ENCODE results near the gene STX4. TPM values are rescaled to one million over a fixed set of nuclear protein-coding genes. Genes with fewer than 3 reads are reported as not detected.
"Not testable (repeated sequence)": the region's sequence is repeated elsewhere in the genome, so short reads cannot be mapped to it uniquely, and the experiment has no call there.

The STX4 gene
- total RNA-seq, 1 donor from 2014 or later: 49.1 TPM

- Mint-ChIP-seq H3K27ac (no peak overlapping the region), H3K36me3 (ENCODE audit: low read depth) (no peaks in the 10 kb centered on the region), H3K9me3 (no peaks in the 10 kb centered on the region), H3K4me3 (no peak overlapping the region), H3K27me3 (peaks cover 12% of the 10 kb centered on the region), H3K4me1 (peaks cover 7% of the 10 kb centered on the region)
- DNase-seq: no peak
- intact Hi-C loops (cut with micrococcal nuclease): no loop called here
These were observed 28.7 kb upstream of the STX4 start for GRCh38 chr16:31004658-31005057.

- no peak overlapping the region for H3K27ac Mint-ChIP-seq
- no peak for DNase-seq
- H3K27me3 Mint-ChIP-seq: peaks cover 16% of the 10 kb centered on the region
- peaks cover 11% of the 10 kb centered on the region for H3K4me1 Mint-ChIP-seq
- H3K9me3 Mint-ChIP-seq: no peaks in the 10 kb centered on the region
- intact Hi-C loops (cut with micrococcal nuclease): no loop called here
- no peaks in the 10 kb centered on the region for H3K36me3 Mint-ChIP-seq (ENCODE audit: low read depth)
- H3K4me3 Mint-ChIP-seq: no peak overlapping the region
These were observed 27.8 kb upstream of the STX4 start for GRCh38 chr16:31005350-31006085.

GRCh38 chr16:31006086-31006385 lies 27.3 kb upstream of the STX4 start:
- Mint-ChIP-seq H3K27me3 (peaks cover 17% of the 10 kb centered on the region), H3K27ac (no peak overlapping the region), H3K4me3 (no peak overlapping the region), H3K9me3 (no peaks in the 10 kb centered on the region), H3K36me3 (ENCODE audit: low read depth) (no peaks in the 10 kb centered on the region), H3K4me1 (peaks cover 11% of the 10 kb centered on the region)
- no peak for DNase-seq
- intact Hi-C loops (cut with micrococcal nuclease): no loop called here

- H3K4me3 Mint-ChIP-seq: no peak overlapping the region
These were observed 26.8 kb upstream of the STX4 start for GRCh38 chr16:31006589-31006988.

GRCh38 chr16:31007684-31008083 lies 25.7 kb upstream of the STX4 start:
- no peak for DNase-seq
- H3K4me3 Mint-ChIP-seq: no peak overlapping the region
- intact Hi-C loops (cut with micrococcal nuclease): no loop called here
- no peaks in the 10 kb centered on the region for H3K36me3 Mint-ChIP-seq (ENCODE audit: low read depth)
- no peak overlapping the region for H3K27ac Mint-ChIP-seq
- no peaks in the 10 kb centered on the region for H3K9me3 Mint-ChIP-seq
- H3K4me1 Mint-ChIP-seq: peaks cover 17% of the 10 kb centered on the region
- peaks cover 32% of the 10 kb centered on the region for H3K27me3 Mint-ChIP-seq

More at GRCh38 chr16:31006589-31006988, 26.8 kb upstream of the STX4 start:
- DNase-seq: no peak
- peaks cover 17% of the 10 kb centered on the region for H3K4me1 Mint-ChIP-seq
- peaks cover 23% of the 10 kb centered on the region for H3K27me3 Mint-ChIP-seq
- intact Hi-C loops (cut with micrococcal nuclease): no loop called here
- H3K9me3 Mint-ChIP-seq: no peaks in the 10 kb centered on the region
- no peak overlapping the region for H3K27ac Mint-ChIP-seq
- H3K36me3 Mint-ChIP-seq (ENCODE audit: low read depth): no peaks in the 10 kb centered on the region

GRCh38 chr16:31008149-31008548 lies 25.2 kb upstream of the STX4 start:
- Mint-ChIP-seq H3K36me3 (ENCODE audit: low read depth) (no peaks in the 10 kb centered on the region), H3K4me1 (peaks cover 17% of the 10 kb centered on the region), H3K27ac (no peak overlapping the region), H3K4me3 (no peak overlapping the region), H3K27me3 (peaks cover 36% of the 10 kb centered on the region), H3K9me3 (no peaks in the 10 kb centered on the region)
- DNase-seq: no peak
- intact Hi-C loops (cut with micrococcal nuclease): no loop called here

DNA sequence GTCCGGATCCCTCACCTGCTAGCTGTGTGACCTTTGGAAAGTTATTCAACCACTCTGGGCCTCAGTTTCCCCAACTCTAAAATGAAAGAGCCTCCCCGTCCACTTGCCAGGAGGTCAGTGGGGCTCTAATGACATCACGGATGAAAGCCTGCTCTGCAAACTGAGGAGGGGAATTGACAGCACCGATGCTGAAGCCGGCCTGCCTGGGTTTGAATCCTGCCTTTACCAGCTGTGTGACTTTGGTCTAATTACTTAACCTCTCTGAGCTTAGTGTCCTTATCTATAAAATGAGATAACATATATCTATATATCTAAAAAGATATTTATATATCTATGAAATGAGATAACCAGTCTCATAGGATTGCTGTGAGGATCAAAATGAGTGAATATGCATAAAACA lies 24.8 kb upstream of the STX4 start:
- H3K9me3 Mint-ChIP-seq: no peaks in the 10 kb centered on the region
- H3K4me1 Mint-ChIP-seq: peaks cover 17% of the 10 kb centered on the region
- intact Hi-C loops (cut with micrococcal nuclease): no loop called here
- H3K36me3 Mint-ChIP-seq (ENCODE audit: low read depth): no peaks in the 10 kb centered on the region
- DNase-seq: no peak
- peaks cover 39% of the 10 kb centered on the region for H3K27me3 Mint-ChIP-seq
- H3K27ac Mint-ChIP-seq: no peak overlapping the region
- no peak overlapping the region for H3K4me3 Mint-ChIP-seq

- no peaks in the 10 kb centered on the region for H3K9me3 Mint-ChIP-seq
These were observed 24.2 kb upstream of the STX4 start for GRCh38 chr16:31009120-31009519.

DNA sequence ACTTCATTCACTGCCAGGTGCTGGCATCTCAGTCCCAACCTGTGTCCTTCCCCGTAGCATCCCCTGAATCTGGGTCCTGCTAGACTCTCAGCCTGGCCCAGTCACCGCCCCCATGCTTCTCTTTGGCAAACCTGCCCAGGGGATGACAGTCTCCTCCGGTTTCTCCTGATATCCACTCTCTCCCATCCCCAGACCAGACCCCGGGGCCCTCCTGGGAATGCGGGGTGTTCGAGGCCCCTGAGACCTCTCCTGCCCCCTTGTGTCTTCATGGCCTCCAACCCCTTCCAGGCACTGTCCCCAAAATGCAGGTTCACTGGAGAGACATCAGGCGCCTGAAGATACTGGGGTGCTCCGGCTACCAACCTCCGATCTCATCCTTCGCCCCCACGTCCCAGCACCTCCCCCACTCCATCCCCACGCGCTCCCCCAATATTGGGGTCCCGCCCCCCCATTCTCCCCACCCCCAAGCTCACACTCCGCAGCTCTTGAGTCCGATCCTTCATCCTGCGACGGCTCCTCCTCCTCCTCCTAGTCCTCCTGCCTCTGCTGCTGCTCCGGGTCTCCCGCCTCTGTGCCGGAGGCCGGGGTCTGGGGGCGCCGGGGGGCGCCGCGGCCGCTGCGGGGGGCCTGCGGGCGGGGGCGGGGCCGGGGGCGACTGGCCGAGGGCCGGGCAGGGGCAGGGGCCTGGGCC lies 23.3 kb upstream of the STX4 start:
- Mint-ChIP-seq H3K4me1 (peaks cover 17% of the 10 kb centered on the region), H3K27me3 (peaks cover 45% of the 10 kb centered on the region), H3K4me3 (peak overlapping the region; percentile 58), H3K9me3 (no peaks in the 10 kb centered on the region), H3K36me3 (ENCODE audit: low read depth) (no peaks in the 10 kb centered on the region), H3K27ac (no peak overlapping the region)
- intact Hi-C loops (cut with micrococcal nuclease): no loop called here
- no peak for DNase-seq

More at GRCh38 chr16:31009120-31009519, 24.2 kb upstream of the STX4 start:
- DNase-seq: no peak
- Mint-ChIP-seq H3K4me3 (no peak overlapping the region), H3K27me3 (peaks cover 42% of the 10 kb centered on the region), H3K36me3 (ENCODE audit: low read depth) (no peaks in the 10 kb centered on the region), H3K27ac (no peak overlapping the region), H3K4me1 (peaks cover 17% of the 10 kb centered on the region)
- intact Hi-C loops (cut with micrococcal nuclease): no loop called here

DNA sequence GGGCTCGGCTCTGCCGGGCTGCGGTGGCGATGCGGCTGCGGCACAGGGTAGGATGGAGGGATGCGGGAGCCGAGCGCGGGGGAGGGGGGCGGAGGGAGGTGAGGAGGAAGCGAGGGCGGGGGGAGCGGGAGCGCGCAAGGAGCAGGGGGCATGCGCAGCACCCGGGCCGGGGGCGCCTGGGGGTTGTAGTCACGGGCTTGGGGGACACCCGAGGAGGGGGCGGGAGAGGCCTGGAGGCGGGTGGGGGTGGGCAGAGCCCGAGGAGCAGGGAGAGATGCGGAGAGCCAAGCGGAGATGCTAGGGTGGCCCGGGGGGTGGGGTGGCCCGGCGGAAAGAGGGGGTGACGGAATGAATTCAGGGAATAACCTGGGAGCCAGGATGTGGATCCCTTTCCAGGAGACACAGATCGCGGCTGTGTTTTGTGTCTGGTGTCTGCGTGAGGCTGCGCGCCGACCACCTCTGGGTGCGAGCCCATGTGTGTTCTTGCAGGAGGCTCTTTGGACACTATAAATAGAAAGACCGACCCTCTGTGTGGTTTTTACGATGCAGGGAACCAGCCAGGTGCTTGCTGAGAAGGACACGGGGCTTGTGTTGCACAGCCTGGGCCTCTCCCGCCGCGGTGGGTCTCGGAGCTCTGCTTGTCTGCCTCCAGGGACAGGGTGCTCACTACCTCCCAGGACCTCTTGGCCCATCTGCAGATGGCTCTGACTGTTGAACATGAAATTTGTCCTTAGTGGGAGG lies 22.6 kb upstream of the STX4 start, which contains the start of gene STX1B:
STX1B (minus strand) TSS at position 54 of the 741 bp plus-strand sequence. CDS start 242 bp downstream, outside the sequence.
- peak; percentile 80 for DNase-seq
- peak within 1 kb of the TSS; percentile 58 for H3K4me3 Mint-ChIP-seq
- intact Hi-C loops (cut with micrococcal nuclease): no loop called here
- H3K4me1 Mint-ChIP-seq: peaks cover 17% of the 10 kb centered on the region
- no peaks in the 10 kb centered on the region for H3K9me3 Mint-ChIP-seq
- H3K27ac Mint-ChIP-seq: no peak within 1 kb of the TSS
- no peaks in the 10 kb centered on the region for H3K36me3 Mint-ChIP-seq (ENCODE audit: low read depth)
- peaks cover 47% of the 10 kb centered on the region for H3K27me3 Mint-ChIP-seq

DNA sequence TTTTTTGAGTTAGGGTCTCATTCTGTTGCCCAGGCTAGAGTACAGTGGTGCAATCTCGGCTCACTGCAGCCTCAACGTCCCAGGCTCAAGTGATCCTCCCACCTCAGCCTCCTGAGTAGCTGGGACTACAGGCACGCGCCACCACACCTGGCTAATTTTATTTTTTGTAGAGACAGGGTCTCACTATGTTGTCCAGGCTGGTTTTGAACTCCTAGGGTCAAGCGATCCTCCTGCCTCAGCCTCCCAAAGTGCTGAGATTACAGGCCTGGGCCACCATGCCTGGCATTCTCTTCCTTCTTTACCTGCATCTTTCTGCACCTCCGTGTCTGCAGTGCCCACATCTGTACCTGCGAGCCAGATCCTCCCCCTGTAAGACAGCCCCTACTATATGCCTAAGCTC lies 21.5 kb upstream of the STX4 start:
- DNase-seq; H3K36me3 Mint-ChIP-seq (ENCODE audit: low read depth); intact Hi-C loops (cut with micrococcal nuclease); H3K9me3 Mint-ChIP-seq; H3K27ac Mint-ChIP-seq: not testable (repeated sequence)
- H3K4me3 Mint-ChIP-seq: peak overlapping the region; percentile 27
- peaks cover 17% of the 10 kb centered on the region for H3K4me1 Mint-ChIP-seq
- H3K27me3 Mint-ChIP-seq: peaks cover 43% of the 10 kb centered on the region

- Mint-ChIP-seq H3K4me1 (peaks cover 13% of the 10 kb centered on the region), H3K27me3 (peaks cover 39% of the 10 kb centered on the region)
- intact Hi-C loops (cut with micrococcal nuclease); DNase-seq; H3K9me3 Mint-ChIP-seq; H3K27ac Mint-ChIP-seq; H3K4me3 Mint-ChIP-seq; H3K36me3 Mint-ChIP-seq (ENCODE audit: low read depth): not testable (repeated sequence)
These were observed 20.1 kb upstream of the STX4 start for GRCh38 chr16:31013292-31013691.

DNA sequence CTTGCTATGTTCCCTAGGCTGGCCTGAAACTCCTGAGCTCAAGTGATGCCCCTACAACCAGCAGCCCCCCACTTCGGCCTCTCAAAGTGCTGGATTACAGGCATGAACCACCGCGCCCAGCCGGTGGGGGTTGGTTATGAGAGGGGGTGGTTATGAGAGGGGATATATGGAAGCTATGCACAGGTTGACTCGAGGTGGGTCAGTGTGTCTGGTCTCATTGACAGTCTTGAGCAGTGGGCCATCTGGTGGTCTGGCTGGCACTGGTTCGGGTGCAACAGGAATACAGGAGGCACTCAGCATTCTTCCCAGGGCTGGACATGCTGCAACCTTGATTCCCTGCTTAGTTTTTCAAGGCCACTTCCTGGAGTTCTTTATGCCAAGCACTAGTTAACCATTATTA lies 17.3 kb upstream of the STX4 start:
- no peak for DNase-seq
- Mint-ChIP-seq H3K4me3 (no peak overlapping the region), H3K27ac (no peak overlapping the region), H3K9me3 (no peaks in the 10 kb centered on the region), H3K27me3 (peaks cover 31% of the 10 kb centered on the region), H3K4me1 (peaks cover 6% of the 10 kb centered on the region), H3K36me3 (ENCODE audit: low read depth) (no peaks in the 10 kb centered on the region)
- intact Hi-C loops (cut with micrococcal nuclease): no loop called here

DNA sequence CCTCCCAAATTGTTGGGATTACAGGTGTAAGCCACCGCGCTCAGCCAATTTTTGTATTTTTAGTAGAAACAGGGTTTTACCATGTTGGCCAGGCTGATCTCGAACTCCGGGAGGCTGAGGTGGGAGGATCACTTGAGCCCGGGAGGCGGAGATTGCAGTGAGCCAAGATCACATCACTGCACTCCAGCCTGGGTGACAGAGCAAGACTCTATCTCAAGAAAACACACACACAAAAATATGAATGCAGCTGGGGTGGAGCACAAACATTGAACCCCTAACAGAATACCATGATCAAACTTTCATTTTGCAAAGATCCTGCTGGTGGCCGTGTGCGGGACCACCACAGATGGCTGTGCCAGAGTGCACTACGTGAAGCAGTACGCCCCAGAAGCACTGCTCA lies 15.6 kb upstream of the STX4 start:
- H3K27me3 Mint-ChIP-seq: peaks cover 15% of the 10 kb centered on the region
- H3K4me3 Mint-ChIP-seq; H3K27ac Mint-ChIP-seq; H3K9me3 Mint-ChIP-seq; intact Hi-C loops (cut with micrococcal nuclease); H3K4me1 Mint-ChIP-seq; H3K36me3 Mint-ChIP-seq (ENCODE audit: low read depth); DNase-seq: not testable (repeated sequence)
